B cell (primary cell): ENCODE results near the gene MCF2L. TPM values are rescaled to one million over a fixed set of nuclear protein-coding genes. Genes with fewer than 3 reads are reported as not detected.

Experiments
- ATAC-seq: fragments of 200-7000 bp; cut with Tn5 transposase; one replicate; pipeline ENCODE4 v1.10.0; 2021; ENCODE audit warnings: low read depth, mild to moderate bottlenecking, moderate number of reproducible peaks, moderate library complexity
- CTCF ChIA-PET: fragments of 350-600 bp; sonication (Branson Sonifier 250); formaldehyde crosslinking; loops from one replicate; lab custom pipeline; 2021; ENCODE audit warnings: antibody characterized with exemption, inconsistent platforms; lab: Charles Lee
- POLR2A ChIA-PET: fragments of 350-600 bp; sonication (Branson Sonifier 250); formaldehyde crosslinking; loops from one replicate; lab custom pipeline; 2021; ENCODE audit warnings: antibody characterized with exemption; lab: Charles Lee
- DNase-seq: peaks from one replicate; pipeline ENCODE4 v3.0.0; 2013
- H2AFZ ChIP-seq: 2 replicates; pipeline ENCODE4 v1.6.1; 2012; ENCODE audit warnings: mild to moderate bottlenecking, low read depth, low read length; ENCODE audit not compliant: insufficient read depth, poor library complexity, severe bottlenecking
- H3K27ac ChIP-seq, 2 donors: 1 replicate in 1 of 2; 2 replicates in 1 of 2; pipeline ENCODE4 v1.5.1; 2012 to 2013; ENCODE audit warnings: low read length in 2 of 2, mild to moderate bottlenecking in 2 of 2, moderate library complexity in 1 of 2
- H3K27me3 ChIP-seq, 4 experiments: fragments of 200-600 bp in 1 of 4; sonication (generic) in 1 of 4; replicated peaks in 1 of 4; 1 replicate in 2 of 4; 2 replicates in 2 of 4; pipeline versions ENCODE4 v1.6.1 to v1.7.0; 2013 to 2016; ENCODE audit warnings: low read length in 3 of 4, mild to moderate bottlenecking in 2 of 4, mixed read lengths in 1 of 4, moderate library complexity in 1 of 4; ENCODE audit not compliant: insufficient read depth in 4 of 4, control insufficient read depth in 3 of 4; ENCODE audit errors: control extremely low read depth in 1 of 4
- H3K36me3 ChIP-seq, 2 experiments: replicated peaks in 1 of 2; 1 replicate in 1 of 2; 2 replicates in 1 of 2; pipeline versions ENCODE4 v1.6.1 to v1.7.1; 2013; ENCODE audit warnings: low read length in 1 of 2; ENCODE audit not compliant: insufficient read depth in 2 of 2, control insufficient read depth in 1 of 2; ENCODE audit errors: control extremely low read depth in 1 of 2, extremely low read depth in 1 of 2
- H3K4me1 ChIP-seq, 2 donors: fragments of 200-600 bp in 1 of 2; sonication (generic) in 1 of 2; 1 replicate in 1 of 2; 2 replicates in 1 of 2; pipeline versions ENCODE4 v1.5.1 to v1.6.1; 2013 to 2017; ENCODE audit warnings: low read length in 2 of 2; ENCODE audit not compliant: control insufficient read depth in 2 of 2, insufficient read depth in 2 of 2
- H3K4me2 ChIP-seq: replicated peaks from 2 replicates; pipeline ENCODE3; 2012; ENCODE audit warnings: mild to moderate bottlenecking, low read depth, low read length; ENCODE audit not compliant: poor library complexity, severe bottlenecking
- H3K4me3 ChIP-seq, 5 experiments: fragments of 200-600 bp in 1 of 5; sonication (generic) in 1 of 5; 1 replicate in 3 of 5; 2 replicates in 2 of 5; pipeline versions ENCODE4 v1.5.1 to v1.7.0; 2011 to 2016; ENCODE audit warnings: low read length in 4 of 5, mild to moderate bottlenecking in 4 of 5, low read depth in 2 of 5, control low read depth in 1 of 5, moderate library complexity in 1 of 5; ENCODE audit not compliant: insufficient read depth in 1 of 5; ENCODE audit errors: control extremely low read depth in 1 of 5, extremely low read depth in 1 of 5
- H3K79me2 ChIP-seq: fragments of 200-600 bp; sonication (generic); one replicate; pipeline ENCODE4 v1.6.0; 2016; ENCODE audit warnings: low read length; ENCODE audit not compliant: control insufficient read depth, insufficient read depth
- H3K9ac ChIP-seq: fragments of 200-600 bp; sonication (generic); 2 replicates; pipeline ENCODE4 v1.6.1; 2017; ENCODE audit warnings: mild to moderate bottlenecking, low read length, moderate library complexity
- H3K9me3 ChIP-seq, 3 donors: one replicate each; pipeline versions ENCODE4 v1.6.1 to v1.7.1; 2013; ENCODE audit warnings: low read length in 2 of 3; ENCODE audit not compliant: control insufficient read depth in 2 of 3, insufficient read depth in 1 of 3; ENCODE audit errors: control extremely low read depth in 1 of 3
- H4K20me1 ChIP-seq: 2 replicates; pipeline ENCODE4 v1.6.0; 2012; ENCODE audit warnings: mild to moderate bottlenecking, low read length; ENCODE audit not compliant: insufficient read depth, control insufficient read depth, poor library complexity, severe bottlenecking
- H3K27ac Mint-ChIP-seq: one replicate; pipeline ENCODE4 v1.8.0; 2021; ENCODE audit warnings: mixed read lengths
- H3K27me3 Mint-ChIP-seq: one replicate; pipeline ENCODE4 v1.8.0; 2021; ENCODE audit warnings: mixed read lengths
- H3K4me1 Mint-ChIP-seq: one replicate; pipeline ENCODE4 v1.8.0; 2021; ENCODE audit warnings: mixed read lengths
- H3K4me3 Mint-ChIP-seq: one replicate; pipeline ENCODE4 v1.8.0; 2021; ENCODE audit warnings: mixed read lengths
- H3K9me3 Mint-ChIP-seq: one replicate; pipeline ENCODE4 v1.8.0; 2022; ENCODE audit warnings: mixed read lengths; ENCODE audit not compliant: insufficient read depth
- CTCF ChIP-seq: fragments of 200-600 bp; IDR thresholded peaks from one replicate; pipeline ENCODE4 v1.8.0; 2022; ENCODE audit warnings: antibody characterized with exemption, mild to moderate bottlenecking
- EZH2 ChIP-seq: IDR thresholded peaks from 2 replicates; pipeline ENCODE4 v1.6.1; 2012; ENCODE audit warnings: borderline replicate concordance, low read depth, mild to moderate bottlenecking, moderate library complexity, low read length; ENCODE audit not compliant: insufficient read depth, poor library complexity, severe bottlenecking
- WGBS: methylation state at CpG from one replicate; pipeline ENCODE4 v1.1.5; 2013; ENCODE audit warnings: missing lambda C conversion rate; ENCODE audit not compliant: insufficient coverage; 5-methylcytosine and 5-hydroxymethylcytosine counted together
- intact Hi-C: fragments of 100-400 bp; cut with micrococcal nuclease; formaldehyde crosslinking; loops from one replicate; pipeline ENCODE4 v1.10.0; 2022
- polyA plus RNA-seq: library from polyadenylated mRNA; depleted of rRNA; stranded (reverse); fragments of >200 nt; gene quantifications from 2 replicates; pipeline ENCODE4 v1.2.3, GENCODE V29; 2012
- total RNA-seq, 2 donors: library from RNA; stranded (reverse); fragments of 120-200 nt in 1 of 2; gene quantifications; 1 replicate in 1 of 2; 2 replicates in 1 of 2; pipeline versions ENCODE4 v1.2.3 to v1.2.4, GENCODE V29; 2013 to 2022

MCF2L gene
- total and polyA plus RNA-seq, 2 donors (not counting 1 experiment from before 2014, with no cell fraction given): 3.7 to 8.2 TPM

DNA sequence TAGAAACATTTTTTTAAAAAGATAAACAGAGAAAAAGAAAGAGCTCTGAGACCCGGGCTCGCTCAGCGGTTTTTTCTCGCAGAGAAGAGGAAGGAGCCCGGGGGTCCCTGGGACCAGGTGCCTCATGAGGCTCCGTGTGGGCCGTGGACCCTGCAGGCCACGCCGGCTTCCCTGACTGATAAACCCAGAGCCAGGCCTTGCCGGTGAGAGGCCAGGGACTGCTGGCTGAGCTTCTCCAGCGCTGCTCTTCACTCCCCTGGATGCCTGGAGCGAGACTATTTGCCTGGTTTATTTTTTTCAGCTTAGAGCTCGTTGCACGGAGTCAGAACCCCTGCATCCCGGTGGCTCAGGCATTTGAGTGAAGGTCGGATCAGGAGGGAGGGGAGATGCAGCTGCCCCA lies 83.2 kb downstream of the MCF2L start:
- Histone ChIP-seq H3K27ac (no peak overlapping the region), H3K36me3 (no peaks in the 10 kb centered on the region), H3K9me3 (peaks cover 0 to 18% (median 0%) of the 10 kb centered on the region in 3 donors), H3K27me3 (no peaks in the 10 kb centered on the region), H3K9ac (no peak overlapping the region), H3K4me2 (no peak overlapping the region), H3K4me1 (no peaks in the 10 kb centered on the region), H2AFZ (no peak overlapping the region), H3K4me3 (no peak overlapping the region), H3K79me2 (no peaks in the 10 kb centered on the region), H4K20me1 (no peaks in the 10 kb centered on the region)
- H3K4me3 Mint-ChIP-seq: no peak overlapping the region
- no peaks in the 10 kb centered on the region for H3K27me3 Mint-ChIP-seq
- CTCF ChIA-PET: no interaction called here
- no peaks in the 10 kb centered on the region for H3K9me3 Mint-ChIP-seq
- TF ChIP-seq EZH2 (no peak), CTCF (no peak)
- H3K27ac Mint-ChIP-seq: no peak overlapping the region
- H3K4me1 Mint-ChIP-seq: no peaks in the 10 kb centered on the region
- intact Hi-C loops: no loop called here
- WGBS: 87% methylated on average over 15 of the region's 16 CpGs
- DNase-seq (no peak), ATAC-seq (no peak)
- POLR2A ChIA-PET: no interaction called here

DNA sequence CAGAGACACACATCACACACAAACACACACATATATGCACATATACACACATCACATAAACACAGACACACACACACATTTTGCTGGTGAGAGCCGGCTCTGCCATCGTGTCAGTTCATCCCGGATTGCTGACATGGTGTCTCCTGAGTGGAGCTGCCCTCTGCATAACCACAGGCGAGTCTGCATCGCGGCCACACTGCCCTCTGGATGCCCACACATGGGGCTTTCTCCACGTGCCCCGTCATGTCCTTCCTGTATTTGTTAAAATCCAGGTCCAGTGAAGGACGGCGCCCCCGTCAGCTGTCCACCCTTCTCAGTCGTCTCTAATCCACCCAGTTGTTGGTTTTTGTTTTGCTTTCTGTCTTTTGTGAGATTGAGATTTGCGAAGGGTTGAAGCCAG lies 84.0 kb downstream of the MCF2L start:
- H4K20me1 ChIP-seq: no peaks in the 10 kb centered on the region
- intact Hi-C loops: no loop called here
- no peak overlapping the region for H3K4me2 ChIP-seq
- H3K27me3 Mint-ChIP-seq: no peaks in the 10 kb centered on the region
- H3K4me1 Mint-ChIP-seq: no peaks in the 10 kb centered on the region
- no peak overlapping the region for H3K4me3 Mint-ChIP-seq
- peaks cover 0 to 26% (median 0%) of the 10 kb centered on the region in 3 donors for H3K9me3 ChIP-seq
- H3K4me3 ChIP-seq: no peak overlapping the region
- WGBS: 88% methylated on average over 10 of the region's 13 CpGs
- no peak overlapping the region for H3K27ac Mint-ChIP-seq
- H3K4me1 ChIP-seq: no peaks in the 10 kb centered on the region
- CTCF ChIA-PET: no interaction called here
- TF ChIP-seq CTCF (no peak), EZH2 (no peak)
- ATAC-seq: no peak
- H3K9ac ChIP-seq: no peak overlapping the region
- H2AFZ ChIP-seq: no peak overlapping the region
- DNase-seq: no peak
- no peaks in the 10 kb centered on the region for H3K36me3 ChIP-seq
- H3K9me3 Mint-ChIP-seq: no peaks in the 10 kb centered on the region
- H3K79me2 ChIP-seq: no peaks in the 10 kb centered on the region
- POLR2A ChIA-PET: no interaction called here
- H3K27me3 ChIP-seq: no peaks in the 10 kb centered on the region
- no peak overlapping the region for H3K27ac ChIP-seq
